IMR-90 (cell line): ENCODE results near the gene NOP9.

Source experiments
- CTCF ChIP-seq: conservative IDR thresholded peaks from 2 replicates; pipeline ENCODE4 v1.5.1; 2012; ENCODE audit warnings: mild to moderate bottlenecking, low read depth, low read length, improper control_type of control experiment
- MXI1 ChIP-seq: IDR thresholded peaks from 2 replicates; pipeline ENCODE4 v1.6.1; 2012; ENCODE audit warnings: low read depth, mild to moderate bottlenecking, low read length, moderate library complexity, borderline replicate concordance
- RCOR1 ChIP-seq: IDR thresholded peaks from 2 replicates; pipeline ENCODE4 v1.6.1; 2012; ENCODE audit warnings: mild to moderate bottlenecking, low read length, improper control_type of control experiment; ENCODE audit not compliant: insufficient replicate concordance

- no peak for TF ChIP-seq RCOR1
- TF ChIP-seq CTCF: no peak
- no peak for TF ChIP-seq MXI1
Measured at GRCh38 chr14:24252289-24253124, 47.1 kb upstream of the NOP9 start.
